ENCODE measurements around the gene NBEAL2.

DNA sequence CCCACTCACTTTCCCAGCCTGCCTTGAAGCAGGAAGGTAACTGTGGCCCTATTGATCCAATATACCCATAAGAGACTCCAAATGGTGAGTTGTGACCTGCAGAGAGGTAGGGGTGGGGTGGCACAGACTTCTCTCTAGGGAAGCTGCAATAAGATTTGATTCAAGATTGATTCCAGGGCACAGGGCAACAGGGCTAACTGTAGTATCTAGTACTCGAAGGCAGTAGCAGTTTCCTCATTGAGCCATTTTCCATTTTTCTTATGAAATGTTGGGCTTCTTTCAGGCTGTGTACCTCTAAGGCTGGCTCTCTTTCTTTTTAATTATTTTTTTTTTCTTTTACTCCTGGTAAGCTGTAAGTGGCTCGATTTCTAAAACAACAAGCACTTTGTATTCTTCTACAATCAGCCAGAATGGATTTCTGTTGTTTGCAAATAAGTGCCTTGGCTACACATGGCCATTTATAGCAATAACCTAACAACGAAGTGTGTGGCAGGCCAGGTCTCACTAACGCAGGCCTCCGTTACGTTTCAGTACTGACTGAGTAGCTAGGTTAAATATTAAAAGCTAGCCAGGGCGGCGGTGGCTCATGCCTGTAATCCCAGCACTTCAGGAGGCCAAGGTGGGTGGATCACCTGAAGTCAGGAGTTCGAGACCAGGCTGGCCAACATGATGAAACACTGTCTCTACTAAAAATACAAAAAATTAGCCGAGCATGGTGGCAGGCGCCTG is 22.2 kb upstream of the NBEAL2 start:
- no peak for TF ChIP-seq EZH2 (IDR thresholded peaks at IDR 0.05)
- TF ChIP-seq POLR2AphosphoS5 (IDR thresholded peaks at IDR 0.05; ENCODE audit: borderline replicate concordance, low read depth, low read length), result no peak
- no peak for TF ChIP-seq FOXP2 (optimal IDR thresholded peaks at IDR 0.05; ENCODE audit: control extremely low read depth, extremely low read length, insufficient read depth)
